Measurements from ENCODE around the gene SIGLEC15.
"Not testable (repeated sequence)": the region's sequence is repeated elsewhere in the genome, so short reads cannot be mapped to it uniquely, and the experiment has no call there.

Gene SIGLEC15

GRCh38 chr18:45847119-45847518 lies 21.6 kb downstream of the SIGLEC15 start:
- DNase-seq, result no peak

GRCh38 chr18:45848643-45849042 lies 23.2 kb downstream of the SIGLEC15 start:
- DNase-seq, result not testable (repeated sequence)

- DNase-seq, result no peak
These were observed 24.1 kb downstream of the SIGLEC15 start for GRCh38 chr18:45849529-45849928.

- DNase-seq, result no peak
These were observed 24.5 kb downstream of the SIGLEC15 start for GRCh38 chr18:45850021-45850420.

GRCh38 chr18:45851161-45851925 lies 25.9 kb downstream of the SIGLEC15 start:
- no peak for DNase-seq

- DNase-seq, result no peak
These were observed 27.2 kb downstream of the SIGLEC15 start for GRCh38 chr18:45852631-45853030.

- DNase-seq, result no peak
These were observed 28.6 kb downstream of the SIGLEC15 start for GRCh38 chr18:45854036-45854586.

GRCh38 chr18:45856531-45856930 lies 31.1 kb downstream of the SIGLEC15 start:
- DNase-seq, result no peak

- DNase-seq, result no peak
These were observed 33.9 kb downstream of the SIGLEC15 start for GRCh38 chr18:45859334-45859733.

GRCh38 chr18:45860492-45860891 lies 35.0 kb downstream of the SIGLEC15 start:
- no peak for DNase-seq

GRCh38 chr18:45860971-45861370 lies 35.5 kb downstream of the SIGLEC15 start:
- no peak for DNase-seq

- no peak for DNase-seq
These were observed 36.5 kb downstream of the SIGLEC15 start for GRCh38 chr18:45861926-45862325.

GRCh38 chr18:45863469-45863868 lies 38.0 kb downstream of the SIGLEC15 start:
- no peak for DNase-seq

- DNase-seq, result no peak
These were observed 38.6 kb downstream of the SIGLEC15 start for GRCh38 chr18:45864081-45864480.

GRCh38 chr18:45865466-45865865 lies 40.0 kb downstream of the SIGLEC15 start:
- no peak for DNase-seq

- DNase-seq, result no peak
These were observed 44.9 kb downstream of the SIGLEC15 start for GRCh38 chr18:45870419-45870818.

GRCh38 chr18:45871431-45872084 lies 46.1 kb downstream of the SIGLEC15 start:
- DNase-seq, result no peak

GRCh38 chr18:45874491-45875184 lies 49.2 kb downstream of the SIGLEC15 start:
- no peak for DNase-seq

- no peak for DNase-seq
These were observed 50.7 kb downstream of the SIGLEC15 start for GRCh38 chr18:45876161-45876560.

GRCh38 chr18:45877403-45877802 lies 51.9 kb downstream of the SIGLEC15 start:
- no peak for DNase-seq

GRCh38 chr18:45879681-45880655 lies 54.5 kb downstream of the SIGLEC15 start:
- peak; percentile 52 for DNase-seq

- no peak for DNase-seq
These were observed 55.5 kb downstream of the SIGLEC15 start for GRCh38 chr18:45880876-45881558.
